HFFc6 (cell line): ENCODE measurements around the gene FGF12. TPM values are rescaled to one million over a fixed set of nuclear protein-coding genes. Genes with fewer than 3 reads are reported as not detected.
"Not testable (repeated sequence)": the region's sequence is repeated elsewhere in the genome, so short reads cannot be mapped to it uniquely, and the experiment has no call there.

ENCODE experiments used
- DNase-seq: peaks from one replicate; pipeline ENCODE4 v3.0.0-alpha.2; 2018
- H3K27ac Mint-ChIP-seq: 2 replicates; pipeline ENCODE4 v1.8.0; 2020; ENCODE audit warnings: mild to moderate bottlenecking, mixed read lengths
- H3K27me3 Mint-ChIP-seq: 2 replicates; pipeline ENCODE4 v1.8.0; 2021; ENCODE audit warnings: mild to moderate bottlenecking, moderate library complexity, mixed read lengths; ENCODE audit not compliant: insufficient read depth
- H3K36me3 Mint-ChIP-seq: 2 replicates; pipeline ENCODE4 v1.8.0; 2021; ENCODE audit warnings: low read depth, mixed read lengths
- H3K4me1 Mint-ChIP-seq: 2 replicates; pipeline ENCODE4 v1.8.0; 2020; ENCODE audit warnings: low read depth, mixed read lengths
- H3K4me3 Mint-ChIP-seq: 2 replicates; pipeline ENCODE4 v1.8.0; 2020; ENCODE audit warnings: mild to moderate bottlenecking, moderate library complexity, mixed read lengths
- H3K9me3 Mint-ChIP-seq: 2 replicates; pipeline ENCODE4 v1.8.0; 2020; ENCODE audit warnings: mild to moderate bottlenecking, mixed read lengths
- total RNA-seq, 6 experiments: library from RNA; stranded (reverse); fragmentation: NEBNext Ultra II Directional; extraction: Animal tissue kit (Norgen Biotek cat#: 25700); gene quantifications; 2 replicates in 1 of 6; 3 replicates in 5 of 6; pipeline ENCODE4 v1.2.3, GENCODE V29; 2021
- TF ChIP-seq, protein P1 (sequence below): fragments of 200-600 bp; sonication (generic); IDR thresholded peaks from 2 replicates; pipeline ENCODE4 v1.5.0; 2021; ENCODE audit warnings: antibody characterized with exemption, mild to moderate bottlenecking

The FGF12 gene
- total RNA-seq, 6 experiments from 2014 or later = not detected

DNA sequence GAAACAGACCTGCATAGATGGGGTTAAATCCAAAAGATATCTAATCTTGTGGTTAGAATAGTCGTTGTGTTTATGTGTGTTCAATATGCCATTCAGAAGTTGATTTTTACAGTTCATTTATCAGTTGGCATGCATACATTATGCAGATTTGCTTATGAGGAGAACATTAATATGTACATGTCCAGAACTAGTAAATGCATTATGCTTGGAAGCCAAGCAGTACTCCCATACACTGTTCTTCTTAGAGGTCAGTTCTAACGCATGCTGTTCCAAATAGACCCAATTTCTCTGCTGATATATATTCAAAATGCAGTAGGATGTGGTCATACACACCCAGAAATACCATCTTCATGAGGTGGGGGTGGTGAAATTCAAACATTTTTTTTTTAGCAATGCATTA is 956 bp downstream of the FGF12 start:
- Mint-ChIP-seq H3K36me3 (no peaks in the 10 kb centered on the region), H3K27me3 (no peaks in the 10 kb centered on the region), H3K4me3 (no peak overlapping the region), H3K27ac (no peak overlapping the region), H3K9me3 (peaks cover 21% of the 10 kb centered on the region), H3K4me1 (no peaks in the 10 kb centered on the region)
- TF ChIP-seq, protein P1, sequence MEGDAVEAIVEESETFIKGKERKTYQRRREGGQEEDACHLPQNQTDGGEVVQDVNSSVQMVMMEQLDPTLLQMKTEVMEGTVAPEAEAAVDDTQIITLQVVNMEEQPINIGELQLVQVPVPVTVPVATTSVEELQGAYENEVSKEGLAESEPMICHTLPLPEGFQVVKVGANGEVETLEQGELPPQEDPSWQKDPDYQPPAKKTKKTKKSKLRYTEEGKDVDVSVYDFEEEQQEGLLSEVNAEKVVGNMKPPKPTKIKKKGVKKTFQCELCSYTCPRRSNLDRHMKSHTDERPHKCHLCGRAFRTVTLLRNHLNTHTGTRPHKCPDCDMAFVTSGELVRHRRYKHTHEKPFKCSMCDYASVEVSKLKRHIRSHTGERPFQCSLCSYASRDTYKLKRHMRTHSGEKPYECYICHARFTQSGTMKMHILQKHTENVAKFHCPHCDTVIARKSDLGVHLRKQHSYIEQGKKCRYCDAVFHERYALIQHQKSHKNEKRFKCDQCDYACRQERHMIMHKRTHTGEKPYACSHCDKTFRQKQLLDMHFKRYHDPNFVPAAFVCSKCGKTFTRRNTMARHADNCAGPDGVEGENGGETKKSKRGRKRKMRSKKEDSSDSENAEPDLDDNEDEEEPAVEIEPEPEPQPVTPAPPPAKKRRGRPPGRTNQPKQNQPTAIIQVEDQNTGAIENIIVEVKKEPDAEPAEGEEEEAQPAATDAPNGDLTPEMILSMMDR = no peak
- DNase-seq = no peak

- no peak overlapping the region for H3K27ac Mint-ChIP-seq
- DNase-seq = no peak
- peaks cover 26% of the 10 kb centered on the region for H3K9me3 Mint-ChIP-seq
- TF ChIP-seq, protein P1 = no peak
- H3K4me1 Mint-ChIP-seq = no peaks in the 10 kb centered on the region
- no peaks in the 10 kb centered on the region for H3K27me3 Mint-ChIP-seq
- H3K36me3 Mint-ChIP-seq = no peaks in the 10 kb centered on the region
- H3K4me3 Mint-ChIP-seq = no peak overlapping the region
These were observed 7.4 kb downstream of the FGF12 start for GRCh38 chr3:192719964-192720363.

- no peaks in the 10 kb centered on the region for H3K36me3 Mint-ChIP-seq
- no peak overlapping the region for H3K4me3 Mint-ChIP-seq
- no peaks in the 10 kb centered on the region for H3K27me3 Mint-ChIP-seq
- H3K4me1 Mint-ChIP-seq = no peaks in the 10 kb centered on the region
- H3K27ac Mint-ChIP-seq = no peak overlapping the region
- H3K9me3 Mint-ChIP-seq = peaks cover 30% of the 10 kb centered on the region
- TF ChIP-seq, protein P1 = no peak
- DNase-seq = no peak
These were observed 9.2 kb downstream of the FGF12 start for GRCh38 chr3:192718156-192718555.

DNA sequence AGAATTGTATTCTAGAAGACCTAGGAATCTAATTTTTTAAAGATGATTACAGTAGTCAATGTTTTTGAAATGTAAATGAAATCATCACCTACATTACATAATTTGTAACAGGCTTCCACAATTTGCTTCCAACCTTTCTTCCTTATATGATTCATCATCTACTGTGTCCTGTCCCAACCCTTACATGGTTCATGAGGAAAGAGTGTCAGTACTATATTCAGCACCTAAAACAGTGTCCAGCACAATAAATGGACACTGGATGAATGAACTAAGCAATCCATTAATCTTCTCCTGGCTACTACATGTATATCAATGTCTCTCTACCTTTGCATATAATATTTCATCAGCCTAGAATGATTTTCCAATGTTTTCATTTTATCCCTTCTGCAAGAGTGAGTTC is 12.2 kb downstream of the FGF12 start:
- no peak for DNase-seq
- Mint-ChIP-seq H3K36me3 (no peaks in the 10 kb centered on the region), H3K4me1 (no peaks in the 10 kb centered on the region), H3K27me3 (no peaks in the 10 kb centered on the region), H3K27ac (no peak overlapping the region), H3K4me3 (no peak overlapping the region), H3K9me3 (peaks cover 34% of the 10 kb centered on the region)
- TF ChIP-seq, protein P1 = no peak

DNA sequence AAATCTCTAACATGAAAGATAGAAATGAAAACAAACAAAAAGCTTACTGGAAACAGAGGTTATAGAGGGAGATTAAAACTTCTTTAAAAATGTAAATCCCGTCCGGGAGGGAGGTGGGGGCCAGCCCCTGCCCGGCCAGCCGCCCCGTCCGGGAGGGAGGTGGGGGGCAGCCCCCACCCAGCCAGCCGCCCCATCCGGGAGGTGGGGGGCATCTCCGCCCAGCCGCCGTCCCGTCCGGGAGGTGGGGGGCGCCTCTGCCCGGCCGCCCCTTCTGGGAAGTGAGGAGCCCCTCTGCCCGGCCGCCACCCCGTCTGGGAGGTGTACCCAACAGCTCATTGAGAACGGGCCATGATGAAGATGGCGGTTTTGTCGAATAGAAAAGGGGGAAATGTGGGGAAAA is 16.2 kb downstream of the FGF12 start:
- not testable (repeated sequence) for H3K27ac Mint-ChIP-seq, DNase-seq, H3K36me3 Mint-ChIP-seq, H3K27me3 Mint-ChIP-seq, H3K4me3 Mint-ChIP-seq, H3K4me1 Mint-ChIP-seq
- peaks cover 37% of the 10 kb centered on the region for H3K9me3 Mint-ChIP-seq

DNA sequence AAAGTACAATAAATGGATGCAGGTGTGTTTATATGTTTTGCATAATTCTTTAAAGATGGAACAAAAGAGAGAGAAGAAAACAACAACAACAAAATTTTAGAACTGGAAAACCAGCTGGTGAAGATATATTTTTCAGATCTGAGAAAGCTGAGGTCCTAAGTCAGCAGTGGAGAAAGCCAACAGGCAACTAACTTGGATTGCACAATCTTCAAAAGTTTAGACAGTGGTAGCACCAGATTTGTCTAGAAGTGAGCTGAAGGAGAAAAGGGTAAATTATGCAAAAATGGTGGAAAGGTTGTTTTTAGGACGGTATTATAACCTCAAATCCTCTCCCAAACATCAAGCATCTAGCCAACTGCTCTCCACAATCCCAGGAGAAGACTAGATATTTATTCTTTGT is 17.0 kb downstream of the FGF12 start:
- Mint-ChIP-seq H3K27ac (no peak overlapping the region), H3K27me3 (no peaks in the 10 kb centered on the region), H3K4me3 (no peak overlapping the region), H3K4me1 (no peaks in the 10 kb centered on the region), H3K36me3 (no peaks in the 10 kb centered on the region), H3K9me3 (peaks cover 33% of the 10 kb centered on the region)
- TF ChIP-seq, protein P1 = no peak
- no peak for DNase-seq
